ENCODE results near the gene GSDMA. TPM values are rescaled to one million over a fixed set of nuclear protein-coding genes. Genes with fewer than 3 reads are reported as not detected.
A peak's percentile ranks its signal among the peaks of the same experiment; 100 is the strongest.

GSDMA gene
- polyA plus RNA-seq, 1 experiment: not detected

DNA sequence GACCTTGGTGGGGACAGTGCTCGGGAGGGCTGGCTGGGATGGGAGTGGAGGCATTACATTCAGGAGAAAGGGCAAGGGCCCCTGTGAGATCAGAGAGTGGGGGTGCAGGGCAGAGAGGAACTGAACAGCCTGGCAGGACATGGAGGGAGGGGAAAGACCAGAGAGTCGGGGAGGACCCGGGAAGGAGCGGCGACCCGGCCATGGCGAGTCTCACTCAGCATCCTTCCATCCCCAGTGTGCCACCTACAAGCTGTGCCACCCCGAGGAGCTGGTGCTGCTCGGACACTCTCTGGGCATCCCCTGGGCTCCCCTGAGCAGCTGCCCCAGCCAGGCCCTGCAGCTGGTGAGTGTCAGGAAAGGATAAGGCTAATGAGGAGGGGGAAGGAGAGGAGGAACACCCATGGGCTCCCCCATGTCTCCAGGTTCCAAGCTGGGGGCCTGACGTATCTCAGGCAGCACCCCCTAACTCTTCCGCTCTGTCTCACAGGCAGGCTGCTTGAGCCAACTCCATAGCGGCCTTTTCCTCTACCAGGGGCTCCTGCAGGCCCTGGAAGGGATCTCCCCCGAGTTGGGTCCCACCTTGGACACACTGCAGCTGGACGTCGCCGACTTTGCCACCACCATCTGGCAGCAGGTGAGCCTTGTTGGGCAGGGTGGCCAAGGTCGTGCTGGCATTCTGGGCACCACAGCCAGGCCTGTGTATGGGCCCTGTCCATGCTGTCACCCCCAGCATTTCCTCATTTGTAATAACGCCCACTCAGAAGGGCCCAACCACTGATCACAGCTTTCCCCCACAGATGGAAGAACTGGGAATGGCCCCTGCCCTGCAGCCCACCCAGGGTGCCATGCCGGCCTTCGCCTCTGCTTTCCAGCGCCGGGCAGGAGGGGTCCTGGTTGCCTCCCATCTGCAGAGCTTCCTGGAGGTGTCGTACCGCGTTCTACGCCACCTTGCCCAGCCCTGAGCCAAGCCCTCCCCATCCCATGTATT is 53.5 kb downstream of the GSDMA start:
- ChIA-PET CTCF (interaction anchor here (0.6 to 8.0 kb wide), 16 partner anchors 10 to 274 kb away, joined by 3 to 133 read pairs (median 6); partner anchors contain the start of gene CASC3), POLR2A (no interaction called here)
- no peak for DNase-seq (ENCODE audit: low read depth)
- no peak overlapping the region for H3K4me3 ChIP-seq (ENCODE audit: low read depth, low read length)
- H3K36me3 ChIP-seq (ENCODE audit: control insufficient read depth, insufficient read depth, low read length): peaks cover 7% of the 10 kb centered on the region; the same call in 1 of the 2 replicates
- TF ChIP-seq, protein P1, sequence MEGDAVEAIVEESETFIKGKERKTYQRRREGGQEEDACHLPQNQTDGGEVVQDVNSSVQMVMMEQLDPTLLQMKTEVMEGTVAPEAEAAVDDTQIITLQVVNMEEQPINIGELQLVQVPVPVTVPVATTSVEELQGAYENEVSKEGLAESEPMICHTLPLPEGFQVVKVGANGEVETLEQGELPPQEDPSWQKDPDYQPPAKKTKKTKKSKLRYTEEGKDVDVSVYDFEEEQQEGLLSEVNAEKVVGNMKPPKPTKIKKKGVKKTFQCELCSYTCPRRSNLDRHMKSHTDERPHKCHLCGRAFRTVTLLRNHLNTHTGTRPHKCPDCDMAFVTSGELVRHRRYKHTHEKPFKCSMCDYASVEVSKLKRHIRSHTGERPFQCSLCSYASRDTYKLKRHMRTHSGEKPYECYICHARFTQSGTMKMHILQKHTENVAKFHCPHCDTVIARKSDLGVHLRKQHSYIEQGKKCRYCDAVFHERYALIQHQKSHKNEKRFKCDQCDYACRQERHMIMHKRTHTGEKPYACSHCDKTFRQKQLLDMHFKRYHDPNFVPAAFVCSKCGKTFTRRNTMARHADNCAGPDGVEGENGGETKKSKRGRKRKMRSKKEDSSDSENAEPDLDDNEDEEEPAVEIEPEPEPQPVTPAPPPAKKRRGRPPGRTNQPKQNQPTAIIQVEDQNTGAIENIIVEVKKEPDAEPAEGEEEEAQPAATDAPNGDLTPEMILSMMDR (IDR thresholded peaks at IDR 0.05; ENCODE audit: insufficient read depth, low read depth, low read length): no peak
- no peaks in the 10 kb centered on the region for H3K27me3 ChIP-seq (ENCODE audit: control insufficient read depth, insufficient read depth, low read length)

DNA sequence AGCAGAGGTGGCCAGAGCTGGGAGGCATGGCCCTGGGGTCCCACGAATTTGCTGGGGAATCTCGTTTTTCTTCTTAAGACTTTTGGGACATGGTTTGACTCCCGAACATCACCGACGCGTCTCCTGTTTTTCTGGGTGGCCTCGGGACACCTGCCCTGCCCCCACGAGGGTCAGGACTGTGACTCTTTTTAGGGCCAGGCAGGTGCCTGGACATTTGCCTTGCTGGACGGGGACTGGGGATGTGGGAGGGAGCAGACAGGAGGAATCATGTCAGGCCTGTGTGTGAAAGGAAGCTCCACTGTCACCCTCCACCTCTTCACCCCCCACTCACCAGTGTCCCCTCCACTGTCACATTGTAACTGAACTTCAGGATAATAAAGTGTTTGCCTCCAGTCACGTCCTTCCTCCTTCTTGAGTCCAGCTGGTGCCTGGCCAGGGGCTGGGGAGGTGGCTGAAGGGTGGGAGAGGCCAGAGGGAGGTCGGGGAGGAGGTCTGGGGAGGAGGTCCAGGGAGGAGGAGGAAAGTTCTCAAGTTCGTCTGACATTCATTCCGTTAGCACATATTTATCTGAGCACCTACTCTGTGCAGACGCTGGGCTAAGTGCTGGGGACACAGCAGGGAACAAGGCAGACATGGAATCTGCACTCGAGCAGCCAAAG is 54.7 kb downstream of the GSDMA start:
- DNase-seq (ENCODE audit: low read depth): no peak
- CTCF ChIA-PET: interaction anchor here (0.6 to 8.0 kb wide), 11 partner anchors 9 to 1462 kb away, joined by 3 to 133 read pairs (median 4); no protein-coding TSS in a partner anchor
- TF ChIP-seq, protein P1 (IDR thresholded peaks at IDR 0.05; ENCODE audit: insufficient read depth, low read depth, low read length): no peak
- Histone ChIP-seq H3K36me3 (ENCODE audit: control insufficient read depth, insufficient read depth, low read length) (peaks cover 8% of the 10 kb centered on the region), H3K4me3 (ENCODE audit: low read depth, low read length) (no peak overlapping the region), H3K27me3 (ENCODE audit: control insufficient read depth, insufficient read depth, low read length) (no peaks in the 10 kb centered on the region)
- POLR2A ChIA-PET: no interaction called here

DNA sequence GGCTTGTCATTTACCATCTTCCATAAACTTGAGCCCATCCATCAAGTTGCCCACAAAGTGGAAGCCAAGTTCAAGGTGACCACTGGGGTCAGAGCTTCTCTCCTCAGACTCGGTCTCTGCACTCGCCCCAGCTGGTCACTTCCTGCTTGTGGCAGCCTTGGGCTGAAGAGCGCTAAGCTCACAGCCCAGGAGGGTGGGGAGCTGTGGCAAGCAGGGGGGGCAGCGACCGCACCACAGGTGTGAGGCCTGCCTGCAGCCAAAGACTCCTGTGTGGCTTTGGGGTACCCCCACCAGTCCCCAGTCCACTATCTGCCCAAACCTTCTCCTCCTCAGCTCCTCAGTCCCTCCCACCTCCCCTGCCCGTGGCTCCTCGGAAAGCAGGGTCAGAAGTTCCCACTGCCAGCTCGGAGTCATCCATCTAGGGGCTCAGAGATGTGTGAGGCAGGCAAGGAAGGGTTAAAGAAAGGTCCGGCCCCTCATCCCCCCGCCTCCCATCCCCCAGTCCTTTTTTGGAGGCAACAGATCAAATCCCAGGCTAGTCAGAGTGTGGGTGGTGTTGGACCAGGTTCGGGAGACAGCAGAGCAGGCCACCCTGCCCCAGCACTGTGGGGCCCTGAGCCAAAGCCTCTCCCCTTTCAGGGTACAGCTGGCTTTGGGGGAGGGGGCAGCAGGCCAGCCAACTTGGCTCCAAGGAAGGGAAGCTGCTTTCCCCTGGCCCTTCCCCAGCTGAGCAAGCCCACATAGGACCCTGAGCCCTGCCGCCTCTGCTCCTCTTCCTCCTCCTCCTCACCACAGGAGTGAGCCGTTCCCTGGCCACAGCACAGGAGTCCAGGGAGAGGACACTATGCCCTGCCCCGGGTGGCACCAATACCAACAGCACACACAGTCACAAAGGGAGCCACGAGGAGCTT is 55.7 kb downstream of the GSDMA start:
- POLR2A ChIA-PET: no interaction called here
- TF ChIP-seq, protein P1 (IDR thresholded peaks at IDR 0.05; ENCODE audit: insufficient read depth, low read depth, low read length): no peak
- CTCF ChIA-PET: interaction anchor here (0.6 to 8.0 kb wide), 12 partner anchors 8 to 457 kb away, joined by 3 to 133 read pairs (median 4); no protein-coding TSS in a partner anchor
- DNase-seq (ENCODE audit: low read depth): no peak
- Histone ChIP-seq H3K4me3 (ENCODE audit: low read depth, low read length) (no peak overlapping the region), H3K36me3 (ENCODE audit: control insufficient read depth, insufficient read depth, low read length) (peaks cover 10% of the 10 kb centered on the region), H3K27me3 (ENCODE audit: control insufficient read depth, insufficient read depth, low read length) (no peaks in the 10 kb centered on the region)

DNA sequence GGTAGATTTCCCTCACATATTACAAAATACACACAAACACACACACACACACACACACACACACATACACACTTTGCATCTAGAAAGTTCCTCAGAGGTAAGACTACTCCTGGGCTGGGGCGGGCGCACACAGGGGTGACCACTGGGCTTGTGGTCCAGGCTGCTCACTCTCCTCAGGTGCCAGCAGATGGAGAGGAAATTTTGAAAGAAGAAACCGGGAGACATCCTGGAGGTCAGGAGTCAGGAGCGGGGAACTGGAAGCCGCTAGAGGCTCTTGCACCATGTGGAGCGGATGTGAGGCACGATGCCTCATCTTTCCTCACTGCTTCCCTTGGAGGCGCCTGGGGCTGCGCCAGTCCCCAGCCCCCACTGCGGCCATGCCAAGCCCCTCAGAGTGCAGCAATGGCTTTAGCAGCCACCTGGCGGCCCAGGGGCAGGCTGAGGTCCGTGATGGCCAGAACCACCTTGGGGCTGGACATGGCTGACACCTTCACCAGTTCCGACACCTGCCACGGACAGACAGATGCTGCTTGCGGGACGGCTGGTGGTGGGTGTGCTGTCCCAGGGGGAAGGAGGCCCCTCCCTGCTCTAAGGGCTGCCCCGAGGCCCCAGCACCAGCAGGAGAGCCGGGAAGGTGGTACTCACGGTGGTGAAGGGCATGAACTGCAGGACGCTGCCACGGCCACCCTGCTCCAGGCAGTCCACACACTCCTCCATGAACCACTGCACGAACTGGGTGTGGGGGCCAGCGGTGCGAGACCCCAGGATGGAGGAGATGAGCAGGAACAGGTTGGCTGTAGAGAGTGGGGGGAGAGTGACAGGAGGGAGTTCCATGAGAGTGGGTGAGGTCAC is 56.6 kb downstream of the GSDMA start:
- POLR2A ChIA-PET: no interaction called here
- Histone ChIP-seq H3K36me3 (ENCODE audit: control insufficient read depth, insufficient read depth, low read length) (peaks cover 10% of the 10 kb centered on the region), H3K4me3 (ENCODE audit: low read depth, low read length) (no peak overlapping the region), H3K27me3 (ENCODE audit: control insufficient read depth, insufficient read depth, low read length) (no peaks in the 10 kb centered on the region)
- CTCF ChIA-PET: interaction anchor here (0.6 to 8.0 kb wide), 9 partner anchors 7 to 130 kb away, joined by 3 to 133 read pairs (median 7); no protein-coding TSS in a partner anchor
- TF ChIP-seq, protein P1 (IDR thresholded peaks at IDR 0.05; ENCODE audit: insufficient read depth, low read depth, low read length): no peak
- peak; percentile 18 for DNase-seq (ENCODE audit: low read depth)
